Heart left ventricle (tissue), 13 donors: ENCODE results near the gene KIR3DL3.

Experiments used
- POLR2A ChIP-seq, 2 donors: fragments of 450-650 bp; IDR thresholded peaks; one replicate each; pipeline ENCODE4 v1.6.1; 2017; ENCODE audit warnings: antibody characterized with exemption in 2 of 2, mild to moderate bottlenecking in 2 of 2, moderate library complexity in 2 of 2
- TF ChIP-seq, protein P1 (sequence below), 12 donors: fragments of 200-600 bp; sonication (generic) in 4 of 12; IDR thresholded peaks; one replicate each; pipeline versions ENCODE4 v1.5.0 to v1.8.0; 2018 to 2022; ENCODE audit warnings: antibody characterized with exemption in 12 of 12, mild to moderate bottlenecking in 5 of 12
- donor health status: ischemic (EF 13 %, LVEDD 7.1; RV severe dilation, severe dysfunction).
- donor health status: DM: no; HTN: yes; CAD: no.
- donor health status: DM: no; HTN: no; CAD: no.
- donor health status: ischemic (EF 25% LVEDD 6.9; RV normal size, moderate dysfunction).
- donor health status: ischemic (EF 25% LVEDD 5.7; RV mildly dilated, moderate dysfunction).
- donor health status: ischemic (EF 35%, LVEDD 5.7; RV mildly dilated, moderate dysfunction).
- donor health status: nonischemic (EF 11% LVEDD 7.7; RV severe dilation, severe dysfunction).
- donor health status: DM: yes; HTN: yes; CAD: no.
- donor health status: PGD.
- donor health status: ischemic (EF 29% LVEDD 5.4; RV normal size, mild dysfunction).
- donor health status: nonischemic (EF 23%, LVEDD 6.1; RV moderate dilation, normal function).

- TF ChIP-seq, protein P1, sequence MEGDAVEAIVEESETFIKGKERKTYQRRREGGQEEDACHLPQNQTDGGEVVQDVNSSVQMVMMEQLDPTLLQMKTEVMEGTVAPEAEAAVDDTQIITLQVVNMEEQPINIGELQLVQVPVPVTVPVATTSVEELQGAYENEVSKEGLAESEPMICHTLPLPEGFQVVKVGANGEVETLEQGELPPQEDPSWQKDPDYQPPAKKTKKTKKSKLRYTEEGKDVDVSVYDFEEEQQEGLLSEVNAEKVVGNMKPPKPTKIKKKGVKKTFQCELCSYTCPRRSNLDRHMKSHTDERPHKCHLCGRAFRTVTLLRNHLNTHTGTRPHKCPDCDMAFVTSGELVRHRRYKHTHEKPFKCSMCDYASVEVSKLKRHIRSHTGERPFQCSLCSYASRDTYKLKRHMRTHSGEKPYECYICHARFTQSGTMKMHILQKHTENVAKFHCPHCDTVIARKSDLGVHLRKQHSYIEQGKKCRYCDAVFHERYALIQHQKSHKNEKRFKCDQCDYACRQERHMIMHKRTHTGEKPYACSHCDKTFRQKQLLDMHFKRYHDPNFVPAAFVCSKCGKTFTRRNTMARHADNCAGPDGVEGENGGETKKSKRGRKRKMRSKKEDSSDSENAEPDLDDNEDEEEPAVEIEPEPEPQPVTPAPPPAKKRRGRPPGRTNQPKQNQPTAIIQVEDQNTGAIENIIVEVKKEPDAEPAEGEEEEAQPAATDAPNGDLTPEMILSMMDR (IDR thresholded peaks at IDR 0.05): no peak
- TF ChIP-seq POLR2A (IDR thresholded peaks at IDR 0.05): no peak
These were observed 16.3 kb upstream of the KIR3DL3 start for GRCh38 chr19:54707962-54708361.
